GM18511 (cell line): ENCODE measurements around the gene MYMK.

ENCODE experiments used
- ATAC-seq: cut with Tn5 transposase; IDR thresholded peaks from one replicate; pipeline ENCODE4 v1.9.1; 2021; ENCODE audit warnings: mild to moderate bottlenecking, moderate library complexity; ENCODE audit not compliant: unreplicated experiment

Gene MYMK

GRCh38 chr9:133488686-133489252 lies 36.0 kb downstream of the MYMK start:
- no peak for ATAC-seq

- no peak for ATAC-seq
Measured at GRCh38 chr9:133487331-133487725, 37.4 kb downstream of the MYMK start.

GRCh38 chr9:133485531-133486260 lies 39.1 kb downstream of the MYMK start:
- no peak for ATAC-seq

GRCh38 chr9:133484671-133485437 lies 39.9 kb downstream of the MYMK start:
- no peak for ATAC-seq

- ATAC-seq, result no peak
Measured at GRCh38 chr9:133483611-133484010, 41.1 kb downstream of the MYMK start.

- ATAC-seq, result peak; percentile 95
Measured at GRCh38 chr9:133478851-133479711, 45.7 kb downstream of the MYMK start, which contains the start of gene SLC2A6. TSS of gene SLC2A6 (minus strand) at chr9:133479099. CDS start at chr9:133479059, 40 bp downstream.

- ATAC-seq, result peak; percentile 60
Measured at GRCh38 chr9:133477992-133478850, 46.5 kb downstream of the MYMK start.

- no peak for ATAC-seq
Measured at GRCh38 chr9:133477461-133477860, 47.3 kb downstream of the MYMK start.

GRCh38 chr9:133476941-133477340 lies 47.8 kb downstream of the MYMK start:
- ATAC-seq, result no peak

GRCh38 chr9:133476036-133476931 lies 48.5 kb downstream of the MYMK start:
- ATAC-seq, result no peak

- ATAC-seq, result no peak
Measured at GRCh38 chr9:133475292-133476012, 49.3 kb downstream of the MYMK start.

- no peak for ATAC-seq
Measured at GRCh38 chr9:133474853-133475252, 49.9 kb downstream of the MYMK start.

GRCh38 chr9:133474215-133474614 lies 50.5 kb downstream of the MYMK start:
- no peak for ATAC-seq

- ATAC-seq, result no peak
Measured at GRCh38 chr9:133473743-133474142, 51.0 kb downstream of the MYMK start.

GRCh38 chr9:133472753-133473378 lies 51.9 kb downstream of the MYMK start:
- no peak for ATAC-seq

GRCh38 chr9:133472277-133472645 lies 52.5 kb downstream of the MYMK start:
- ATAC-seq, result no peak

- no peak for ATAC-seq
Measured at GRCh38 chr9:133471551-133472276, 53.0 kb downstream of the MYMK start.
